Ascending aorta (tissue), 2 donors: ENCODE results near the gene GNPTAB. TPM values are rescaled to one million over a fixed set of nuclear protein-coding genes. Genes with fewer than 3 reads are reported as not detected.
"Not testable (repeated sequence)": the region's sequence is repeated elsewhere in the genome, so short reads cannot be mapped to it uniquely, and the experiment has no call there.

Experiments used
- DNase-seq, 2 donors: peaks; one replicate each; pipeline ENCODE4 v3.0.0-alpha.2; 2019; ENCODE audit warnings: low spot score in 2 of 2
- H3K27ac ChIP-seq, 2 donors: fragments of 200-600 bp; sonication (generic); one replicate each; pipeline ENCODE4 v1.5.1; 2016 to 2017; ENCODE audit warnings: mild to moderate bottlenecking in 1 of 2
- H3K27me3 ChIP-seq: fragments of 200-600 bp; sonication (generic); one replicate; pipeline ENCODE4 v1.5.1; 2017
- H3K36me3 ChIP-seq, 2 donors: fragments of 200-600 bp; sonication (generic); one replicate each; pipeline ENCODE4 v1.5.1; 2016
- H3K4me1 ChIP-seq, 2 donors: fragments of 200-600 bp; sonication (generic); one replicate each; pipeline ENCODE4 v1.5.1; 2016 to 2017; ENCODE audit warnings: mild to moderate bottlenecking in 1 of 2
- H3K4me3 ChIP-seq, 2 donors: fragments of 200-600 bp; sonication (generic); one replicate each; pipeline ENCODE4 v1.5.1; 2016 to 2017; ENCODE audit warnings: mild to moderate bottlenecking in 1 of 2
- H3K9me3 ChIP-seq, 2 donors: fragments of 200-600 bp; sonication (generic); one replicate each; pipeline ENCODE4 v1.5.1; 2016
- intact Hi-C: fragments of 100-400 bp; cut with DNase I; formaldehyde crosslinking; loops from one replicate; pipeline ENCODE4 v1.15.1; 2023
- total RNA-seq: library from RNA; depleted of rRNA; stranded (reverse); fragments of >200 nt; gene quantifications from one replicate; pipeline ENCODE4 v1.1.0, GENCODE V29; 2016
- TF ChIP-seq, protein P1 (sequence below), 3 experiments: fragments of 200-600 bp in 2 of 3; fragments of 450-650 bp in 1 of 3; sonication (generic) in 2 of 3; IDR thresholded peaks; one replicate each; pipeline ENCODE4 v1.5.1; 2016 to 2019; ENCODE audit warnings: antibody characterized with exemption in 3 of 3, mild to moderate bottlenecking in 1 of 3, moderate library complexity in 1 of 3

Gene GNPTAB
- total RNA-seq, 1 donor from 2014 or later: 9.5 TPM

DNA sequence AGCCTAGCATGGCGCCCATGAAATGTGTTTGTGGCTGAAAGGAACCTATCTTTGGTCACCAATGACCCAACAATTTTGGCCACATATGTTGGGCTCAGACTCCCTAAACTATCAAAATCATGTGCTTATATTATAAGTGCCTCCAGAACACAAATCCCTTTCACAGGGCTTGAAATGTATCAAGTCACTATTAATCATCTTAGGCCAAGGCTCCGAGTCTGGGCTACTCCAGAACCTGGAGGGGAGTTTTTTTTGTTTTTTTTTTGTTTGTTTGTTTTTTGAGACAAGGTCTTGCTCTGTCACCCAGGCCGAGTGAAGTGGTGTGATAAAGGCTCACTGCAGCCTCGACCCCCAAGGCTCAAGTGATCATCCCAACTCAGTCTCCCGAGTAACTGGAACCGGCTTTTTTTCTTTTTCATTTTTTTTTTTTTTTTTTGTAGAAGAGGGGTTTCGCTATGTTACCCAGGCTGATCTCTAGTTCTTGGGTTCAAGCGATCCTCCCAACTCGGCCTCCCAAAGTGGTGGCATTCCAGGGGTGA lies 45.6 kb upstream of the GNPTAB start:
- Histone ChIP-seq H3K4me1 (peaks cover 0 to 13% of the 10 kb centered on the region in 2 donors), H3K4me3 (peak overlapping the region; percentile 65 to 80), H3K9me3 (no peaks in the 10 kb centered on the region), H3K27ac (peak overlapping the region; percentile 97 to 99), H3K36me3 (no peaks in the 10 kb centered on the region), H3K27me3 (no peaks in the 10 kb centered on the region)
- TF ChIP-seq, protein P1, sequence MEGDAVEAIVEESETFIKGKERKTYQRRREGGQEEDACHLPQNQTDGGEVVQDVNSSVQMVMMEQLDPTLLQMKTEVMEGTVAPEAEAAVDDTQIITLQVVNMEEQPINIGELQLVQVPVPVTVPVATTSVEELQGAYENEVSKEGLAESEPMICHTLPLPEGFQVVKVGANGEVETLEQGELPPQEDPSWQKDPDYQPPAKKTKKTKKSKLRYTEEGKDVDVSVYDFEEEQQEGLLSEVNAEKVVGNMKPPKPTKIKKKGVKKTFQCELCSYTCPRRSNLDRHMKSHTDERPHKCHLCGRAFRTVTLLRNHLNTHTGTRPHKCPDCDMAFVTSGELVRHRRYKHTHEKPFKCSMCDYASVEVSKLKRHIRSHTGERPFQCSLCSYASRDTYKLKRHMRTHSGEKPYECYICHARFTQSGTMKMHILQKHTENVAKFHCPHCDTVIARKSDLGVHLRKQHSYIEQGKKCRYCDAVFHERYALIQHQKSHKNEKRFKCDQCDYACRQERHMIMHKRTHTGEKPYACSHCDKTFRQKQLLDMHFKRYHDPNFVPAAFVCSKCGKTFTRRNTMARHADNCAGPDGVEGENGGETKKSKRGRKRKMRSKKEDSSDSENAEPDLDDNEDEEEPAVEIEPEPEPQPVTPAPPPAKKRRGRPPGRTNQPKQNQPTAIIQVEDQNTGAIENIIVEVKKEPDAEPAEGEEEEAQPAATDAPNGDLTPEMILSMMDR (IDR thresholded peaks at IDR 0.05): no peak
- intact Hi-C loops: loop anchor here (2.0 to 5.0 kb wide), 4 partner anchors 14 to 1609 kb away; partner anchors contain the start of genes CHPT1, DEPDC4 and SCYL2
- DNase-seq: no peak

DNA sequence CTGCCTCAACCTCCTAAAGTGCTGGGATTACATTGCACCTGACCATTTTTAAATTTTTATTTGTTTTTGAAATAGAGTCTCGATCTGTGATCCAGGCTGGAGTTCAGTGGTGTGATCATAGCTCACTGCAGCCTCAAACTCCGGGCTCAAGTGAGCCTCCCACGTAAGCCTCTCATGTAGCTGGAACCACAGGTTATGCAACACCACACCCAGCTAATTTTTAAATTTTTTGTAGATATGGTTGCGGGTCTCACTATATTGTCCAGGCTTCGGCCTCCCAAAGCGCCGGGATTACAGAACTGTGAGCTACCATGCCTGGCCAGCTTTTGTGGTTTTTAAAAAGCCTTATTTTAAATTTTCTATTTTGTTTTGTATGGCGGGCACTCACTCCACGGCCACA lies 44.4 kb upstream of the GNPTAB start:
- TF ChIP-seq, protein P1 (IDR thresholded peaks at IDR 0.05): no peak
- H3K4me1 ChIP-seq: peaks cover 0 to 10% of the 10 kb centered on the region in 2 donors
- no peaks in the 10 kb centered on the region for H3K36me3 ChIP-seq
- intact Hi-C loops: loop anchor here (5.0 kb wide), 2 partner anchors 178 to 1608 kb away; partner anchors contain the start of genes CHPT1, DEPDC4 and SCYL2
- no peak overlapping the region for H3K4me3 ChIP-seq
- H3K9me3 ChIP-seq: no peaks in the 10 kb centered on the region
- no peaks in the 10 kb centered on the region for H3K27me3 ChIP-seq
- H3K27ac ChIP-seq: peak overlapping the region; percentile 97 to 99
- DNase-seq: no peak

DNA sequence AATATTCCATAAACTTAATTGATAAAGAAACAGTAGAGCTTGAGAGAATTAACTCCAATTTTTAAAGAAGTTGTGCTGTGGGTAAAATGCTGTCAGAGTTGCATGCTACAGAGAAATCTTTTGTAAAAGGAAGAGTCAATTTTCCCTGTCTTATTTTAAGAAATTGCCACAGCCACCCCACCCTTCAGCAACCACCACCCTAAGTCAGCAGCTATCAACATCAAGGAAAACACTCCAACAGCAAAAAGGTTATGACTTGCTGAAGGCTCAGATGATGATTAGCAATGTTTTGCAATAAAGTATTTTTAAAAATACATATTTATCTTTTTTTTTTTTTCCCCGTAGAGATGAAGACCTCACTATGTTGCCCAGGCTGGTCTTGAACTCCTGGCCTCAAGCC lies 40.2 kb upstream of the GNPTAB start:
- TF ChIP-seq, protein P1 (IDR thresholded peaks at IDR 0.05): no peak
- Histone ChIP-seq H3K4me3 (no peak overlapping the region), H3K27me3 (no peaks in the 10 kb centered on the region), H3K4me1 (peaks cover 0 to 7% of the 10 kb centered on the region in 2 donors), H3K9me3 (no peaks in the 10 kb centered on the region), H3K36me3 (no peaks in the 10 kb centered on the region), H3K27ac (no peak overlapping the region)
- intact Hi-C loops: no loop called here
- no peak for DNase-seq

DNA sequence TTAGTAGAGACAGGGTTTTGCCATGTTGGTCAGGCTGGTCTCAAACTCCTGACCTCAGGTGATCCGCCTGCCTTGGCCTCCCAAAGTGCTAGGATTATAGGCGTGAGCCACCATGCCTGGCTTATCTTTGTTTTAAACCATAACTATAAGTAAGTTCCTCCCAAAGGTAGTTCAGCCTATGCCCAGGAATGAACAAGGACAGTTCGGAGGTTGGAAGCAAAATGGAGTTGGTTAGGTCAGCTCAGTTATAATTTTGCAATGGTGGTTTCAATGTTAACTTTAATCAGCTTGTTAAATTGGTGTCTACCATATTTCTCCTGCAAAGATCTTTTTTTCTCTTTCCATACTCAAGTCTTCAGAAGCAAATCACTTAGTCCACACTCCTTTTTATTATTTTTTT lies 36.9 kb upstream of the GNPTAB start:
- H3K9me3 ChIP-seq, DNase-seq, H3K27ac ChIP-seq, H3K36me3 ChIP-seq, H3K27me3 ChIP-seq, H3K4me3 ChIP-seq, H3K4me1 ChIP-seq, intact Hi-C loops: not testable (repeated sequence)

DNA sequence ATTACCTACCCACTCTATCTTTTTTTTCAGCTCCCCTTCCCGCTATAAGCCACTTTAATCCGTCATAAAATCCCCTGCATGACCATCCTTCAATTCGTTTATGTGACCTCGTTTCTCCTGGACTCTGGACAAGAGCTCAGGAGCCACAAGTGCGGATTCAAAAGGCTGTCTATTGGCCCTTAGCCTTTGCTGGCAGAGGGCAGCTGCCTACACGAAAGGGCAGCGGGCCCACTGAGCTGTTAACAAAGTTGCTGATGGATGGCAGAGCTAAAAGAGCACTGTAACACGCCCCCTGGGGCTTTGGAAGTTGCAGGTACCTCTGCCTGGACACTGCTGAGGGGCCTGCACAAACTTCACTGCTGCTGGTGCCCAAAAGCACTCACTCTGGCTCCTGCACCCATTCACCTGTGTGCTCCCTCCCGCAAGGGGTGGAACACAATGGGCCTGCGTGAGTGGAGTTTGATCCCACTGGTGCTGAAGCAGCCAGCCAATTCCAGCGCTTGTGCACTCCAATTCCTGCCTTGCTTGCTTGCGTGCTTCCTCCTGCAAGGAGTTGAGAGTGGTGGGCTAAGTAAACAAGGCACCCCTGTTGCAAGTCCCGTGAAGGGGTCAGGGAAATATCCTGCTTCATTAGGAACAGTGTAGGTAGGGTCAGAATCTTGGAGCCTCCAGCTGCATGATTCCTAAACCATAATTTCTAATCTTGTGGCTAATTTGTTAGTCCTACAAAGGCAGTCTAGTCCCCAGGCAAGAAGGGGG lies 36.0 kb upstream of the GNPTAB start:
- intact Hi-C loops: no loop called here
- no peak overlapping the region for H3K27ac ChIP-seq
- H3K9me3 ChIP-seq: peaks cover 0 to 3% of the 10 kb centered on the region in 2 donors
- H3K36me3 ChIP-seq: no peaks in the 10 kb centered on the region
- DNase-seq: no peak
- no peaks in the 10 kb centered on the region for H3K4me1 ChIP-seq
- no peaks in the 10 kb centered on the region for H3K27me3 ChIP-seq
- TF ChIP-seq, protein P1 (IDR thresholded peaks at IDR 0.05): no peak
- H3K4me3 ChIP-seq: no peak overlapping the region

DNA sequence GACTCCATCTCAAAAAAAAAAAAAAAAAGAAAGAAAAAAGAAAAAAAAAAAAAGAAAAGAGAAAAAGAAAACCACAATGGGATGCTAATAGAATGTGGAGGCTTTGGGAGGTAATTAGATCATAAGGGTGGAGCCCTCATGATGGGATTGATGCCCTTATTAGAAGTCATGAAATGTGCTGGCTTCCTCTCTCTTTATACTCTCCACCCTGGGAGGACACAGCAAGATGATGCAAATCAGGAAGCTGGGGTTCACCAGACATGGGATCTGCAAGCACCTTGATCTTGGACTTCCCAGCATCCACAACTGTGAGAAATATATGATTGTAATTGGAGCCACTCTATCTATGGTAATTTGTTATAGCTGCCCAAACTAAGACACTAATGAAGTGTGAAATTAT lies 33.2 kb upstream of the GNPTAB start:
- H3K27me3 ChIP-seq: no peaks in the 10 kb centered on the region
- no peak for DNase-seq
- intact Hi-C loops: no loop called here
- H3K36me3 ChIP-seq: no peaks in the 10 kb centered on the region
- no peaks in the 10 kb centered on the region for H3K4me1 ChIP-seq
- TF ChIP-seq, protein P1 (IDR thresholded peaks at IDR 0.05): no peak
- peaks cover 0 to 3% of the 10 kb centered on the region in 2 donors for H3K9me3 ChIP-seq
- H3K4me3 ChIP-seq: no peak overlapping the region
- no peak overlapping the region for H3K27ac ChIP-seq
